ENCODE data around the gene ADAM12.
"Not testable (repeated sequence)": the region's sequence is repeated elsewhere in the genome, so short reads cannot be mapped to it uniquely, and the experiment has no call there.

ADAM12 gene

DNA sequence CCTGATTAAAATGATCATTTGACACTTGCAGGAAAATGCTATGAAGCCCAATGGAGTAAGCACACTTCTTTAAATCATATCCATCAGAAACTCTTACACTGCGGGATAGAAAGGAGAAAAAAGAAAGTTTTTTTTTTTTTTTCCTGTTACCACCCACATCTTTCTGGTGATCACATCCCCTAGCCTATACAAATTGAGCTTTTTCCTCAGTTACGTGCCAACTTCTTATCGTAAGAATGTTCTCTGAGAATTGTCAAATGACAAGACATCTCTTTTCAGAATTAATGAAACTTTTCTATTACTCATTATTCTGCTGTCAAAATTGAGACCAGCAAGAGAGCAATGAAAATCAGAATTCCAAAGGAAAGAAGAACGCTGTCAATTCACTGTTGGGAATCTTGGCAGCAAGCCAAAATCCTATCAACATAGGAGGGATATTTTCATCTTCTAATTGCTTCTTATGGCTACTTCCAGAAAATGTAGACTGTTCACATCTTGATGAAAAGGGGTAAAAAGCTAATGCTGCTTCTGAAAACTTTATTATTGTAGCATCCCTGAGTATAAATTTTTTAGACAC lies 179.5 kb downstream of the ADAM12 start:
- DNase-seq, result no peak

DNA sequence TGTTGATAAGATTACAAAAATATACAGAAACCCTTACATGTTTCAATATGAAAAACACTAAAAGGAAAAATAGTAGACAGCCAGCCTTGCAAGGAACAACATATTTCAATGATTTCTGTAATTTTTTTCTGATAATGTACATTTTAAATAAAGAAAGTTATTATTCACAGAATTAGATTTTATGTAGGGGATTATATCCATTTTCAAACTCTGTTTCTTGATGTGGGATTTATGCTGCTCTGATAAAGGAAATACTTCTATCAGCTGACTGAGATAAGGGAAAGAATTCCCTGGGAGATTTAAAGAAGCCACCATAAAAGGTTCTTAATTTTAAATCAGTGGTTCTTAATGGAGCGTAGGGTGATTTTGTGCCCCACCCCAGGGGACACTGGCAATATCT lies 180.4 kb downstream of the ADAM12 start:
- no peak for DNase-seq

DNA sequence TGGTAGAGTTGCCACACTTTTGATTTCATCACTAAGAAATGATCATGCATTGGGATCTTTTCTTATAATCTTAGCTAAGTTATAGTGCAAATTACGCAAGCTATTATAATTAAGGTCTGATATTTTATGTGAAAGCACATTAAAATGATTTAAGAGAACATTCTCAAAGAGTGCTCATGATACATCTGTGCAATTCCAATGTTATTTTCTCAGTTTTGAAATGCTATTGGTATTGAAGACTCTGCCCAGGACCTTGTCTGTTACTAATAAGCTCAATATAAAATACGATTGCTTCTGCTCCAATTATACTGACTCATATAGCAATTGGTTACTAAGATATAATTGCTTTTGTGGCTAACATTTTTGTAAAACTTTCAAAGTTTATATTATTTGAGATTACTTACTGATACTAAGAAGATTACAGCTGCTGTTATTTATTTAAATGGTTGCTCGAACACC lies 180.9 kb downstream of the ADAM12 start:
- no peak for DNase-seq

DNA sequence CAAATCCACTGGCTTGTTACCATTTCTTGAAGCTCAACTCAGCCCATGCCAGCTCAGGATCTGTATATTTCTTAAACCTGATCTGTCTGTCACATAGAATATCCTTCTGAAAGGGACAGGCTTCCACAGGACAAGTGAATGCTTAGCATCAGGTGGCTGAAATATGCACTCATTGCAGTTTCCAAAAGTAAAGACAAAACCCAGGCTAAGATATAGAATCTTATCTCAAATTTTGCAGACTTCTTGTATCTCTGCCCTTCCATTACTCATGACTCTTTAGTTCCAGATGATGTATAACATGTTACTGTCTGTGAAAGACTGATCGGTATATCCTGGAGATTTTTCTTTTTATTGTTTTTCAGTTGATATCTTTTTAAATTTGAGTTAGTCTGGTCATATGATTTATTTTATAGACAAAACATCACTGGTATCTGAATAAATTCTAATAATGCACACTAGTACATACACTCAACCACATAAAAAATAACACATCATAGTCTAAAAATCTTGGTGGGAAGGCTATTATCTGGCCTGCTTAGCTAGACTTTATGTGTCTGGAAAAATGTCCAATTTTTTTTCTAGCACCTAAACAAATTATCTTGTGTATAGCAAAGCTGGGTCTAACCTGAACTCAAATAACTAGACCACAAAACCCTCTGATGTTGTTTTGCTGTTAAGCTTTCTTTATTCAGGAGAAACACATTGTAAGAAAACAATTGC lies 182.6 kb downstream of the ADAM12 start:
- no peak for DNase-seq

DNA sequence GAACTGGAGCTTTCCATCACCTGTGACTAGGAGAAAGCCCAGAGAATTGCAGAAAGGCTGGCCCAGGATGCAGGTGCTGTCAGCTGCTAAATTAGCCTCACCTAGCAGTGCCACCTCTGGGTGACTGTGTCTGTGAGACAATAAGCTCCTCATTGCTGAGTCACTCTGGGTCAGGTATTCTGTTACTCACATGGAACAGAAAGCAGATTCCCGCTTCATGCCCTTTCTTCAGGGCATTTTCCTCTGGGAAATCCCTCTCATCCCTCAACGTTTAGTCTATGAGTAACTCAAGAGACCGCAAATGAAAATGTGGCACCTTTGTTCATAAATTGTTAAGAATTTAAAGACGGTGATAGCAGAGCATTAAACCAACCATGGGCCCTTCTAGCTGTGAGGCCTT lies 184.0 kb downstream of the ADAM12 start:
- DNase-seq, result no peak

DNA sequence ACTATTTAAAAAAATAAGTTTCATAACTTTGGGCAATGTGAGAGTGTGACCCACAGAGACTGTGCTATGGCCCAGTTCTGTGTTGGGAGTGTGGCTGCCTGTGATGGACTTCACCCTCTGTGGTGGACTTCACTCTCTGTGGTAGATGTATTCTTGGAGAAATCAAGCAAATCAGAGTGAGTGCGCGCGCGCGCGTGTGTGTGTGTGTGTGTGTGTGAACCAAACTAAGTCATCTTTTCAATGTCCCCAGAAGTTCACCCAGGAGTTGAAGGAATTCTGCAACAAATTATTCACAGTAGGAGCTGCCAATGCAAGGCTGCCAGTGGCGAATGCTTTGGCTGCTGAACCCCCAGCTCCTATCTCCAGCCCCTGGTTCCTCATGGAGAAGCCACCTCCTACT lies 184.5 kb downstream of the ADAM12 start:
- DNase-seq, result no peak

DNA sequence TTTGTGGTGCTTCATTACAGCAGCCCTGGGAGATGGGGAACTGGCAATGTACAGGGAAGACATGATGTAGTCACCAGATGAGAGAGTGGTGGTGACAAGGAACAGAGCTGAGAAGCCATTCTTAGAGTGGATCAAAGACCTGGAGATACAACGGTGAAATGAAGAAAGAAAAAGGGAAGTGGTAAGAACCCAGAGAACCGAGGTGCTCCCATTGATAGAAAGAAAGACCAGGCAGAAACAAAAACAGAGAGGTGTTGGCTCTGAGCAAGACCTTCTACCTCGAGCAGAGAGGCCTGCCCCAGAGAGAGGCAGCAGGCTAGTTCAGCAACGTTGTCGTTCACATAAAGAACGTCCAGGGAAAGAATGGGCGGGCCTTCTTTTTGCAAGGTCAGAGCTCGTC lies 186.7 kb downstream of the ADAM12 start:
- DNase-seq, result no peak

DNA sequence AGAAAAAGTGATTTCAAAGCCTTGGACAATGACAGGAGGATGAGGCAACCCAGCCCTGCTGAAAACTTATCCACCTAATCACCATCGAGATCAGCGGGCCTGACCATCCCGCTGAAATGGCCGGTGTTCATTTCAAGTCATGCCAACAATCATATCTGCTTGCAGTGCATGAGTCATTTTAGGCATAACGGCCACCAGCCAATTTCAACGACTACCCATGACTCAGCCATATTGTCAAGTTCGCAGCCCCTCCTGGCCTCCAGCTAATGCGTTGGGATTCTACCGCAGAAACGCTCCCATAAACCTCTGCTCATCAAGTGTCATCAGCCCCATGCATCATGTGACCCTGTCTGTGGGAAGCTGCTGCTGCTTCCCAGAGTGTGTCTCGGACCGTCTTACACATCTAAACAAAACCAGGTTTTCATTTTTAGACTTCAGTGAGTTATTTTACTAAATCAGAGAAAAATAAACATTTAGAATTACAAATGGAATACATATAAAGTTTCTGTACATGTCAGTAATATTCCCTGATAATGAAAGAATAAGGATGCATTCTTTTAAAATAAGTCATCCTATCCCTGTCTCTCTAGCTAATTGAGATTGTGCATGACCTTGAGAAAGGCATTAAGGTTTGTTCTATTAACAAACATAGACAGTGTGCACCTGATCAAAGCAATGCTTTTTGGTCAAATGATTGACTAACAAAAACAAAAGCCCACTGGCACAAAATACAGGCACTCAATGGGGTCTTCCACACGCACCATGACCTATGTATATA lies 188.9 kb downstream of the ADAM12 start:
- no peak for DNase-seq

DNA sequence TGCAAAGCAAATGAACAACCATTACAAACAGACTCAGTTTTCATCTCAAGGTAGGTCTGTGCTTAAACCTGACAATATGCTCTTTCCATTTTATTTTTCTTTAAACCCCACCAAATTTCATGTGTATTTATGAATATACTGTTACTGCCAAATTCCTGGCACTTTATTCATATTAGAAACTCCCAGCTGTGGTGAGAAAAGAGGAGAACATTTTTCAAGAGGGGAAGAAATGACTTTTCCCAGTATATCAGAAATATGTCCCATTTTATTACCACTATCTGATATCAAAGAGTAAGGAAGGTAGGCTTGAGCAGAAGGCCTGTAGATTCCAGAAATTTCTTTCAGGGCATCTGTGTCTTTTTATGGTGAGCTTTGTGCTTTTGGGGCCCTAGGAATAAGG lies 189.6 kb downstream of the ADAM12 start:
- DNase-seq, result no peak

DNA sequence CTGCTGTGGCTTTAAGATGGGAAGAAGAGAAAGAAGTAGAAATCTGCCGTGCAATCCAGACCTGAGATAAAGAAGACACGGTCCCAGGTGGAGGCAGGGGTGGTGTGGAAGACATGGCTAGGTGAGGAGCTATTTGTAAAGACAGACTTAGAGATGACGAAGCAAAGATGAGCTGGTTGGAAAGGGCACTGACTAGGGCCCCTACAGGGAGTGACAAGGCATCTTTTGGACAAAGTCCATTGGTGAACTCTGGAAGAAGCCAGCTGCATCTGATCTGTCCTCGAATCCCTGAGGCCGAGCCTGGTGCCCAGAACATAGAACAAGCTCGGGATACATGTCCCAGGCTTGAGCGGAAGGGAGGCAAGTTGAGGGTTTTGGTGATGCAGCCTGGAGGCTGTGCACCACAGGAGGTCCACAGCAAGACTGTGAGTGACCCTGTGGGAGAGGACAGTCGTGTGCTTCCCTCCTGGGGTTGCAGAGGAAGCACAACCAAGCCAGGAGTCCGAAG lies 191.2 kb downstream of the ADAM12 start:
- no peak for DNase-seq

DNA sequence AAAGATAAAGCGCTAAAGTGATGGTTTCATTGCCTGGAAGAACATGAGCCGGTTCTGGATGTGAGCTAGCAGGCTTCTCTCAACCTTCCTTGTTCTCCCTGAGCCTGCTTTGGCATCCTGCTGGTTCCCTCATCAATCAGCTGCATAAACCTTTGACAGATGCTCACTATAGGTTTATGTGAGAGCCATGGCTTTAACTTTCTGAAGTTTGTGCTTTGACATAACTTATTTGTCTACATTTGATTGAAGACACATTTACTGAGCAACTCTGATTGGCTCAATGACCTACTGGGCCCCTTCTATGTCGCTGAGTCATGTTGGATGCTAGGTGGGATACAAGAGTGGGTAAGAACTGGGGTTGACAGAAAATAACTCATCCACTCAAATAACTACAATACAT lies 192.0 kb downstream of the ADAM12 start:
- no peak for DNase-seq

DNA sequence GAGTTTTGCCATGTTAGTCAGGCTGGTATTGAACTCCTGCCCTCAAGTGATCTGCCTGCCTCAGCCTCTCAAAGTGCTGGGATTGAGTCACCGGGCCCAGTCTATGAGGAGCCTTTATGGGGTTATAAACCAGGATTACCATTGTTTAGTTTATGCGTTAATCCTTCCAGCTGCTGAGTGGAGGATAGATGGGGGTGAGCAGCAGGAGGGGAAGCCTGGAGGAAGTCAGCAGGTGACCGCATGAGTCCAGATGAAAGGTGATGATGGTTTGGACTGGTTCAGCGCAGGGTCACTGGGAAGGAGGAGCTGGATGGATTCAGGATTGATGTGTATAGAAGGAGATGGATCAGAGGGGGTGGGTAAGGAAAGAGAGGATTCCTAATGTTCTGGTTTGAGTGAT lies 197.1 kb downstream of the ADAM12 start:
- DNase-seq, result no peak

DNA sequence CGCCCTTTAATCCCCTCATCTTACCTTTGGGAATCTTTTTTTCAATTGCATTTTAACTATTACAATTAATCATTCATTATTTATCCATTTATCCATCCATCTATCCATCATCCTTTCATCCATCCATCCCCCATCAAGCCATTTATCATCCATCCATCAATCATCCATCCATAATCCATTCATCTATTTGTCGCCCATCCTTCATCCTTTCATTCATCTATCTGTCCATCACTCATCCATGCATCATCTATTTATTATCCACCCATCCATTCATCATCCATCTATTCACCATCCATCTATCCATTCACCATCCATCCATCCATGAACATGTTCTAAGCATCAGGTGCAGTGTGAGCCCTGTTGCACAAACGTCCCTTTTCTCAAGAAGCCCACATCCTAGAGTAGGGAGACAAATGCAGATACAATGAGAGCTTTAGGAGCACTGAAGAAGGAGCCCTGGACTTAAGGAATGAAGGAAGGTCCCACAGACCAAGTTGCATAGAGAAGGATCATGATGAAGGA lies 199.5 kb downstream of the ADAM12 start:
- DNase-seq, result no peak

DNA sequence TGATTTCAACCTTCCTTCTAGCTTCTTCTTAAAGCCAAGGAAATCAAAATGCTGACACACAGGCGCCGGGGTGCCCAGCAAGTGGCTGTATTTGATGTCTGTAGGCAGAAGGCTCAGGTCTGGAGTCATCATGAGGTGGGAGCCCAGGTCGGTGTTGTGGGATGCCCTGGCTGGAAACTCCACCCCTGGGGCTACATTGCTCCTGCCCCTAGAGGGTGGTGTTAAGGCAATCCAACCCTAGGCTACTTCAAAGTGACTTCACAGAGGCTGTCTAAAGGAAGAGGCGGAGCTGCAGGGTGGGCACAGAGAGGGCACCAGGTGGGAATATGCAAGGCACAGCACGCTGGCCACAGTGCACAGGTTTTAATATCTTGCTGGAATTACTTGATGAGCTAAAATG lies 200.9 kb downstream of the ADAM12 start:
- no peak for DNase-seq

DNA sequence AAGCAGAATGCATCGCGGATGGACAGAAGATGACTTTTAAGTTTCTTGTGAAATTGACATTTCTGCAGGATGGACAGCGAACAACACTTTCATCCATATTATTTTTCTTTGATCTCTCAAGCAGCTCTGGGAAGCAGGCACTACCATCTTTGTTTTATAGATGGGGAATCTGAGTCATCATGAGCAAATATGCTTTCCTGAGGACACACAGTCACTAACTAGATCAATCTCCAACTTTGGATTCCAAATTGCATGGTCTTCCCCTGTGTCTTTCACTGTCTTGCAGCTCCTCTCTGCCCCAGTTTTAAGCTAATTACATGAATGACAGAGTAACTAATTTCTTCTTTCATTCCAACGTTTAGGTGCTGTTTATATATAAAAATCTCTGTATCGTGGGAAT lies 201.5 kb downstream of the ADAM12 start:
- DNase-seq, result no peak

DNA sequence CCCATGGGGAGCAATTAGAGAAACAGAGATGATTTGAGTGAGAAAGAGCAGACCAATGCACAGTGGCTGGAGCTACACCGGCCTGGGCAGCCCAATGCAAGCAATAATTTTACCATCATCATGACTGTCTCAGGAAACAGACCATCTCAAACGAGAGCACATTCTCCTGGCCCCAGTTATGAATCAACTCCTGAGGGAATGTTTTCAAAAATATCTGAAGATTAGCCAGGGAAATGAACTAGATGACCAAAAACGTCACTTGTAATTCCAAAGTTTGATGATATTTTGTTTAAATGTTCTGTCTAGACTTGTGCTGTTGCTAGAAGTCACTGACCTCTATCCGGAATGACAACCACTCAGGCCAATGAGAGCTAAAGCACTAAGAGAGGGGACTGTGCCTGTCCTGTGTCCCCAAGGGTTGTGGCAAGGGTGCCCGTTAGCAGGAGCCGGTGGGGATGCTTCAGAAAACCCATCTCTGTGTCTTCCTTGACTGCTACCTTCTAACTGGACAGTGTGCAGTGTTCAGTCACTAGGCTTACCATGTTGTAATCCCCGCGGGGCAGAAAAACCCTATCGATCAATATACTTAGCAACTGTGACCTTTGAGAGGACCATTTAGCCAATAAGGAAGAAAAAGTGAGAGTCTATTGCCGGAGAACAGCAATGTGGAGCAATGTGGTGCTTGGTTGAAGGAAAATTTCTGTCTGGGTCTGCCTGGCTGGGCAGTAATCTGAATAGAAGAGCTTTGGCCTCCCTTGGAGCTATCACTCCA lies 202.4 kb downstream of the ADAM12 start:
- no peak for DNase-seq

DNA sequence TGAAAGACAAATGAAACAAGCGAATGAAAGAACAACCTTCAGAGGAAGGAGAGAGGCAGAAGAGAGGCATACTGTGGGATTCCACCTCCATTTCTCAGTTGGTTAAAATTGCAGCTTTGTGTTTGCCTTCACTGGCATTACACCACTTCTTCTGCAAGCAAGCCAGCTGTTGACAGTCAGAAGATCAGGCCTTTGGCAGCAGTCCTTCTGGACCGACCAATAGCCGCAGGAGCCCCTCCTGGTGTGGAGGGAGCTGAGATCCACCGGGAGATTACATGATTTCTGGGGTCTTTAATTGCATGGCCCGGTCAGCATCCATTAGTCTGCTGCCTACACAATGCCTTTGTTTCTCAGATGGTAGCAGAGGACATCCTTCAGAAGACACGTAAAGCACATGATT lies 206.7 kb downstream of the ADAM12 start:
- no peak for DNase-seq

DNA sequence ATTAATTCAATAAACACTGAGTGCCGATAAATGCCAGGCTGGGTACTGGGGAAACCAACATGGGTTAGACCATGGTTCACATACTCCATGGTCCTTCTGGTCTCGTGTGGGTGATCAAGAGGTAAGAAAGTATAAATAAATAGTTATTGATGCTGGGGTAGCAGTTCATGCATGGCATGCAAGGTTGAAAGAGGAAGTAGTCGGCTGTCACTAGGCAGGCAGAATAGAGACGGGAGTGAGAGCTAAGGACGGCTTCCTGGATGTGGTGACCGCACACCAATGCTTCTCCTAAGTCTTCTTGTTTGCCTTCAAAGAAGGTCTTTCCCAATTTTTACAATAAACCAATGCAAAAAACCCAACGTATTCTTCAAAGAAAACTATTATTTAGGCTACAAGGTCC lies 208.6 kb downstream of the ADAM12 start:
- no peak for DNase-seq

DNA sequence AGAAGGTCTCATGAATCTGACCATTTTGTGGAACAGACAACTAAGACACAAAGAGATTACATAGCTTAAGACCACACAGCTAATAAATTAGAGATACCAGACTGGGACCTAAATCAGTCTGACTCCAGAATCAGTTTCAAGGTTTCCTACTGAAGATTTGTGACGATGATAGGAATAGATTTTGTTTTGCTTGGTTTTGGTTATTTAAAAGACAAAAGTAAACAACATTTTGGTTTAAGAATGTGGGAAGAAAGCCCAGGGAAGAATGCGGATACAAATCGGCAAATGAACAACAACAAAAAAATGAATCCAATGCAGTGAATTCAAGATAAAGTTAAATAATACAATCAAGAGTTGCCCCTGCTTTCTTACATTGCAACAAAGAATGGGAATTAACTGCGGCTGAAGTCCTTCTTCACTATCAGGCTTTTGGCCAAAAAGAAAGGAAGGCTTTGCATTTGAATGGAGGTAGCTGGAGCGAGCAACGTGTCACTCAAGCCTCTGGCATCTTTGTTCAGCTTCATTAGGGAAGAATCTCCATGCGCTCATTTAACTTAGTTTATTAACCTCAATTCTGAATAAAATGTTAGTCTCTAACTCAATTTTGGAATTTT lies 210.8 kb downstream of the ADAM12 start:
- no peak for DNase-seq

DNA sequence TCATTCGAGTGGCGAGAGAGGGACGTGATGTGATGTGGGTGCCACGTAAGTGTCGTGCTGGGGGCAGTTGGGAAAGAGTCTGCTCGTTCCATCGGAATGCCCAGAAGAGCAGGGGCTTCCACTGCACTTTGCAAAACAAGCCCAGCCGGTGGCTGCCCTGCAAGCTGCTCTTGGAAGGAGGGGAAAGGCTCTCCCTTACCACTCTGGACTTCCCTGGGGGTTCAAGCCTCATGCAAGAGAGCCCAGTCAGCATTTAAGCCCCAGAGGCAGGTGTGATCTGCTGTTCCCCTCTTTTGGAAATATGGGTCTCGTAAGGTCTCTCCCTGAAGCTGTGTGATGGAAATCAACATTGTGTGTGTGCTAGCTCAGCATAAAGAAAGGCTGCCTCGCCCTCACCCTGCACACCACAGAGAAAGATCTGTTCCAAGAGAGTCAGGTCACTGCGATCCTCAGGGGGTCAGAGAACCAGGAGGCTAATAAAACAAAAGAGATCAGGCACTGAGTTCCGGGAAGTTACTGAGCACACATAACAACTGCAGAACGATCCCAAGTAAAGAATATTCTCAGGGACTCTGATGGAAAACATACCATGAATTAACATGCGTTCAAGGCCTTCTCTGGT lies 212.5 kb downstream of the ADAM12 start:
- no peak for DNase-seq

DNA sequence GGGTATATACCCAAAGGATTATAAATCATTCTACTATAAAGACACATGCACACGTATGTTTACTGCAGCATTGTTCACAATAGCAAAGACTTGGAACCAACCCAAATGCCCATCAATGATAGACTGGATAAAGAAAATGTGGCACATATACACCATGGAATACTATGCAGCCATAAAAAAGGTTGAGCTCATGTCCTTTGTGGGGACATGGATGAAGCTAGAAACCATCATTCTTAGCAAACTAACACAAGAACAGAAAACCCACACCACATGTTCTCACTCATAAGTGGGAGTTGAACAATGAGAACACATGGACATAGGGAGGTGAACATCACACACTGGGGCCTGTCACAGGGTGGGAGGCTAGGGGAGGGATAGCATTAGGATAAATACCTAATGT lies 215.5 kb downstream of the ADAM12 start:
- not testable (repeated sequence) for DNase-seq

DNA sequence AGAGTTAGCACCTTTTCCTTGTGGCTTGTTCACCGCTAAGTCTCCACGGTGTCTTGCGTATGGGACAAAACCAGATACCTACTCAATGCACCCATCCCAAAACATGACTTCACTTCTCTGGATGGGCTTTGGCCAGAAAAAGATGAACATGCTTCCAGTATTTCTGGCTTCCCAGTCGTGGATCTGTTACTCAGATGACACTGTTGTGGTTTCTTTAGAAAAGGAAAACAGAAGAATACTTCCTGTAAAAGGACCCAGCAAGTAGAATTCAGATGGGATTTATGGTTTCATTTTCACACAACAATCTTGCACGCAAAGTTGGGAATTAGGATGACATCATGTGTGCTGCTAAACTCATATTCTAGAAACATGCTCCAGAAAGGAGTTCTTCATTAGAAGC lies 216.7 kb downstream of the ADAM12 start:
- DNase-seq, result no peak
